Endothelial cell (in vitro differentiated cells): Measurements from ENCODE around the gene ADAMTSL4. TPM values are rescaled to one million over a fixed set of nuclear protein-coding genes. Genes with fewer than 3 reads are reported as not detected.

ENCODE experiments used
- DNase-seq: peaks from one replicate; pipeline ENCODE4 v3.0.0; 2021; ENCODE audit warnings: low spot score
- H3K27ac Mint-ChIP-seq: one replicate; pipeline ENCODE4 v1.8.0; 2021; ENCODE audit warnings: mixed read lengths, inconsistent platforms; ENCODE audit not compliant: unreplicated experiment
- H3K27me3 Mint-ChIP-seq: one replicate; pipeline ENCODE4 v1.8.0; 2021; ENCODE audit warnings: mild to moderate bottlenecking, moderate library complexity, mixed read lengths, inconsistent platforms; ENCODE audit not compliant: unreplicated experiment
- H3K36me3 Mint-ChIP-seq: one replicate; pipeline ENCODE4 v1.8.0; 2021; ENCODE audit warnings: mild to moderate bottlenecking, low read depth, mixed read lengths, inconsistent platforms; ENCODE audit not compliant: unreplicated experiment
- H3K4me1 Mint-ChIP-seq: one replicate; pipeline ENCODE4 v1.8.0; 2021; ENCODE audit warnings: mild to moderate bottlenecking, mixed read lengths, inconsistent platforms; ENCODE audit not compliant: unreplicated experiment
- H3K4me3 Mint-ChIP-seq: one replicate; pipeline ENCODE4 v1.8.0; 2021; ENCODE audit warnings: mild to moderate bottlenecking, mixed read lengths, inconsistent platforms; ENCODE audit not compliant: unreplicated experiment
- H3K9me3 Mint-ChIP-seq: one replicate; pipeline ENCODE4 v1.8.0; 2021; ENCODE audit warnings: mixed read lengths, inconsistent platforms; ENCODE audit not compliant: unreplicated experiment
- CTCF ChIP-seq: fragments of 200-600 bp; sonication (generic); IDR thresholded peaks from one replicate; pipeline ENCODE4 v1.5.0; 2021; ENCODE audit warnings: antibody characterized with exemption; ENCODE audit not compliant: unreplicated experiment
- total RNA-seq: library from RNA; stranded (reverse); fragmentation: NEBNext Ultra II Directional; extraction: Animal tissue kit (Norgen Biotek cat#: 25700); gene quantifications from one replicate; pipeline ENCODE4 v1.2.1, GENCODE V29; 2021; ENCODE audit not compliant: unreplicated experiment

The ADAMTSL4 gene
- total RNA-seq, 1 donor from 2014 or later = 0.36 TPM

GRCh38 chr1:150525348-150525747, 23.9 kb upstream of the ADAMTSL4 start:
- Mint-ChIP-seq H3K4me3 (no peak overlapping the region), H3K27me3 (no peaks in the 10 kb centered on the region), H3K4me1 (peaks cover 3% of the 10 kb centered on the region), H3K36me3 (no peaks in the 10 kb centered on the region), H3K27ac (no peak overlapping the region), H3K9me3 (no peaks in the 10 kb centered on the region)
- no peak for TF ChIP-seq CTCF
- no peak for DNase-seq

GRCh38 chr1:150528196-150528595, 21.0 kb upstream of the ADAMTSL4 start:
- TF ChIP-seq CTCF = no peak
- H3K4me1 Mint-ChIP-seq = peaks cover 3% of the 10 kb centered on the region
- H3K27me3 Mint-ChIP-seq = no peaks in the 10 kb centered on the region
- peaks cover 8% of the 10 kb centered on the region for H3K36me3 Mint-ChIP-seq
- no peak for DNase-seq
- H3K4me3 Mint-ChIP-seq = no peak overlapping the region
- no peaks in the 10 kb centered on the region for H3K9me3 Mint-ChIP-seq
- H3K27ac Mint-ChIP-seq = no peak overlapping the region

GRCh38 chr1:150529017-150529416, 20.2 kb upstream of the ADAMTSL4 start:
- DNase-seq = no peak
- Mint-ChIP-seq H3K36me3 (peaks cover 8% of the 10 kb centered on the region), H3K9me3 (no peaks in the 10 kb centered on the region), H3K4me1 (no peaks in the 10 kb centered on the region), H3K4me3 (no peak overlapping the region), H3K27ac (peak overlapping the region; percentile 54), H3K27me3 (no peaks in the 10 kb centered on the region)
- TF ChIP-seq CTCF = no peak

GRCh38 chr1:150530491-150531159, 18.6 kb upstream of the ADAMTSL4 start:
- peak overlapping the region; percentile 6 for H3K4me3 Mint-ChIP-seq
- no peak overlapping the region for H3K27ac Mint-ChIP-seq
- H3K4me1 Mint-ChIP-seq = peaks cover 4% of the 10 kb centered on the region
- TF ChIP-seq CTCF = no peak
- peaks cover 8% of the 10 kb centered on the region for H3K36me3 Mint-ChIP-seq
- H3K27me3 Mint-ChIP-seq = no peaks in the 10 kb centered on the region
- no peaks in the 10 kb centered on the region for H3K9me3 Mint-ChIP-seq
- DNase-seq = no peak

- H3K4me3 Mint-ChIP-seq = peak overlapping the region; percentile 12
- H3K27ac Mint-ChIP-seq = peak overlapping the region; percentile 48
- peaks cover 8% of the 10 kb centered on the region for H3K36me3 Mint-ChIP-seq
- H3K27me3 Mint-ChIP-seq = peaks cover 2% of the 10 kb centered on the region
- H3K4me1 Mint-ChIP-seq = peaks cover 4% of the 10 kb centered on the region
- no peak for TF ChIP-seq CTCF
- DNase-seq = no peak
- no peaks in the 10 kb centered on the region for H3K9me3 Mint-ChIP-seq
These were observed 16.3 kb upstream of the ADAMTSL4 start for GRCh38 chr1:150532860-150533259.
